ENCODE data around the gene HARS1. TPM values are rescaled to one million over a fixed set of nuclear protein-coding genes. Genes with fewer than 3 reads are reported as not detected.

Gene HARS1
- total and polyA plus RNA-seq, 2 donors (not counting 1 experiment from before 2014, with no cell fraction given): 32.6 to 60.5 TPM

GRCh38 chr5:140631831-140632365, 59.3 kb downstream of the HARS1 start:
- ATAC-seq (ENCODE audit: low read depth) (peak; percentile 57), DNase-seq (no peak)
- peaks cover 21% of the 10 kb centered on the region for H3K4me1 Mint-ChIP-seq
- Histone ChIP-seq H2AFZ (ENCODE audit: insufficient read depth, low read depth, low read length, poor library complexity, severe bottlenecking) (peak overlapping the region; percentile 95), H3K27me3 (replicated peaks in 1 of 4; ENCODE audit: control extremely low read depth in 1 of 4, control insufficient read depth in 3 of 4, insufficient read depth in 4 of 4, low read length in 3 of 4) (peaks cover 0 to 37% (median 14%) of the 10 kb centered on the region in 4 experiments), H3K9ac (ENCODE audit: low read length) (peak overlapping the region; percentile 71), H3K4me2 (replicated peaks; ENCODE audit: low read depth, low read length, poor library complexity, severe bottlenecking) (peak overlapping the region; percentile 93), H3K9me3 (ENCODE audit: control extremely low read depth in 1 of 3, control insufficient read depth in 2 of 3, insufficient read depth in 1 of 3, low read length in 2 of 3) (peaks cover 0 to 13% (median 8%) of the 10 kb centered on the region in 3 donors), H3K4me1 (ENCODE audit: control insufficient read depth in 2 of 2, insufficient read depth in 2 of 2, low read length in 2 of 2) (peaks cover 16 to 19% of the 10 kb centered on the region in 2 donors), H3K27ac (ENCODE audit: low read length in 2 of 2) (no peak overlapping the region), H3K36me3 (replicated peaks in 1 of 2; ENCODE audit: control extremely low read depth in 1 of 2, control insufficient read depth in 1 of 2, extremely low read depth in 1 of 2, insufficient read depth in 2 of 2, low read length in 1 of 2) (no peaks in the 10 kb centered on the region), H4K20me1 (ENCODE audit: control insufficient read depth, insufficient read depth, low read length, poor library complexity, severe bottlenecking) (no peaks in the 10 kb centered on the region), H3K79me2 (ENCODE audit: control insufficient read depth, insufficient read depth, low read length) (no peaks in the 10 kb centered on the region), H3K4me3 (ENCODE audit: control extremely low read depth in 1 of 5, extremely low read depth in 1 of 5, insufficient read depth in 1 of 5, low read depth in 2 of 5, low read length in 4 of 5) (peak overlapping the region; percentile 61 to 67 (median 66))
- intact Hi-C loops (cut with micrococcal nuclease): no loop called here
- TF ChIP-seq, protein P1, sequence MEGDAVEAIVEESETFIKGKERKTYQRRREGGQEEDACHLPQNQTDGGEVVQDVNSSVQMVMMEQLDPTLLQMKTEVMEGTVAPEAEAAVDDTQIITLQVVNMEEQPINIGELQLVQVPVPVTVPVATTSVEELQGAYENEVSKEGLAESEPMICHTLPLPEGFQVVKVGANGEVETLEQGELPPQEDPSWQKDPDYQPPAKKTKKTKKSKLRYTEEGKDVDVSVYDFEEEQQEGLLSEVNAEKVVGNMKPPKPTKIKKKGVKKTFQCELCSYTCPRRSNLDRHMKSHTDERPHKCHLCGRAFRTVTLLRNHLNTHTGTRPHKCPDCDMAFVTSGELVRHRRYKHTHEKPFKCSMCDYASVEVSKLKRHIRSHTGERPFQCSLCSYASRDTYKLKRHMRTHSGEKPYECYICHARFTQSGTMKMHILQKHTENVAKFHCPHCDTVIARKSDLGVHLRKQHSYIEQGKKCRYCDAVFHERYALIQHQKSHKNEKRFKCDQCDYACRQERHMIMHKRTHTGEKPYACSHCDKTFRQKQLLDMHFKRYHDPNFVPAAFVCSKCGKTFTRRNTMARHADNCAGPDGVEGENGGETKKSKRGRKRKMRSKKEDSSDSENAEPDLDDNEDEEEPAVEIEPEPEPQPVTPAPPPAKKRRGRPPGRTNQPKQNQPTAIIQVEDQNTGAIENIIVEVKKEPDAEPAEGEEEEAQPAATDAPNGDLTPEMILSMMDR (IDR thresholded peaks at IDR 0.05): no peak
- TF ChIP-seq EZH2 (IDR thresholded peaks at IDR 0.05; ENCODE audit: borderline replicate concordance, insufficient read depth, low read depth, low read length, poor library complexity, severe bottlenecking): no peak
- POLR2A ChIA-PET: interaction anchor here (1.2 to 1.6 kb wide), 2 partner anchors 16 to 85 kb away, joined by 4 read pairs; partner anchors contain the start of genes EIF4EBP3, IK and NDUFA2
- no peak overlapping the region for H3K27ac Mint-ChIP-seq
- H3K27me3 Mint-ChIP-seq: peaks cover 20% of the 10 kb centered on the region
- H3K9me3 Mint-ChIP-seq (ENCODE audit: insufficient read depth): peaks cover 3% of the 10 kb centered on the region
- CTCF ChIA-PET: interaction anchor here (0.9 to 1.2 kb wide), 4 partner anchors 11 to 259 kb away, joined by 3 to 4 read pairs (median 4); partner anchors contain the start of gene EIF4EBP3
- peak overlapping the region; percentile 95 for H3K4me3 Mint-ChIP-seq
- WGBS (ENCODE audit: insufficient coverage): 21% methylated on average over 36 of the region's 36 CpGs

GRCh38 chr5:140631036-140631417, 60.1 kb downstream of the HARS1 start:
- H3K4me3 ChIP-seq (ENCODE audit: control extremely low read depth in 1 of 5, extremely low read depth in 1 of 5, insufficient read depth in 1 of 5, low read depth in 2 of 5, low read length in 4 of 5): peak overlapping the region in 1 of 5 experiments; percentile 38
- H4K20me1 ChIP-seq (ENCODE audit: control insufficient read depth, insufficient read depth, low read length, poor library complexity, severe bottlenecking): no peaks in the 10 kb centered on the region
- POLR2A ChIA-PET: no interaction called here
- Mint-ChIP-seq H3K27ac (no peak overlapping the region), H3K27me3 (peaks cover 22% of the 10 kb centered on the region), H3K9me3 (ENCODE audit: insufficient read depth) (peaks cover 3% of the 10 kb centered on the region), H3K4me3 (peak overlapping the region; percentile 59), H3K4me1 (peaks cover 21% of the 10 kb centered on the region)
- no peak overlapping the region for H2AFZ ChIP-seq (ENCODE audit: insufficient read depth, low read depth, low read length, poor library complexity, severe bottlenecking)
- no peaks in the 10 kb centered on the region for H3K79me2 ChIP-seq (ENCODE audit: control insufficient read depth, insufficient read depth, low read length)
- no peaks in the 10 kb centered on the region for H3K36me3 ChIP-seq (replicated peaks in 1 of 2; ENCODE audit: control extremely low read depth in 1 of 2, control insufficient read depth in 1 of 2, extremely low read depth in 1 of 2, insufficient read depth in 2 of 2, low read length in 1 of 2)
- intact Hi-C loops (cut with micrococcal nuclease): no loop called here
- H3K9ac ChIP-seq (ENCODE audit: low read length): no peak overlapping the region
- DNase-seq (no peak), ATAC-seq (ENCODE audit: low read depth) (no peak)
- H3K4me2 ChIP-seq (replicated peaks; ENCODE audit: low read depth, low read length, poor library complexity, severe bottlenecking): no peak overlapping the region
- CTCF ChIA-PET: interaction anchor here (1.2 kb wide), 1 partner anchor 78 kb away, joined by 4 read pairs; no protein-coding TSS in a partner anchor
- H3K27ac ChIP-seq (ENCODE audit: low read length in 2 of 2): no peak overlapping the region
- 90% methylated on average over 4 of the region's 4 CpGs for WGBS (ENCODE audit: insufficient coverage)
- H3K27me3 ChIP-seq (replicated peaks in 1 of 4; ENCODE audit: control extremely low read depth in 1 of 4, control insufficient read depth in 3 of 4, insufficient read depth in 4 of 4, low read length in 3 of 4): peaks cover 0 to 37% (median 14%) of the 10 kb centered on the region in 4 experiments
- peaks cover 16 to 19% of the 10 kb centered on the region in 2 donors for H3K4me1 ChIP-seq (ENCODE audit: control insufficient read depth in 2 of 2, insufficient read depth in 2 of 2, low read length in 2 of 2)
- peaks cover 0 to 13% (median 8%) of the 10 kb centered on the region in 3 donors for H3K9me3 ChIP-seq (ENCODE audit: control extremely low read depth in 1 of 3, control insufficient read depth in 2 of 3, insufficient read depth in 1 of 3, low read length in 2 of 3)
- TF ChIP-seq, protein P1 (IDR thresholded peaks at IDR 0.05): no peak
- no peak for TF ChIP-seq EZH2 (IDR thresholded peaks at IDR 0.05; ENCODE audit: borderline replicate concordance, insufficient read depth, low read depth, low read length, poor library complexity, severe bottlenecking)

All from B cell (primary cell).